Endodermal cell (in vitro differentiated cells): ENCODE results near the gene TRMT44. TPM values are rescaled to one million over a fixed set of nuclear protein-coding genes. Genes with fewer than 3 reads are reported as not detected.
A peak's percentile ranks its signal among the peaks of the same experiment; 100 is the strongest.

Experiments used
- DNase-seq: peaks from one replicate; pipeline ENCODE4 v3.0.0-alpha.2; 2017
- H3K27ac ChIP-seq: 2 replicates; pipeline ENCODE4 v1.5.1; 2013; ENCODE audit warnings: mild to moderate bottlenecking, low read depth, low read length, moderate library complexity
- H3K27me3 ChIP-seq: 2 replicates; pipeline ENCODE4 v1.6.1; 2013; ENCODE audit warnings: mild to moderate bottlenecking, low read length, moderate library complexity; ENCODE audit not compliant: insufficient read depth, control insufficient read depth, poor library complexity, severe bottlenecking
- H3K36me3 ChIP-seq: 2 replicates; pipeline ENCODE4 v1.7.0; 2013; ENCODE audit warnings: mild to moderate bottlenecking, low read length, moderate library complexity; ENCODE audit not compliant: control insufficient read depth, insufficient read depth
- H3K4me1 ChIP-seq: one replicate; pipeline ENCODE4 v1.7.0; 2013; ENCODE audit warnings: low read length; ENCODE audit not compliant: control insufficient read depth, insufficient read depth
- H3K4me3 ChIP-seq: 2 replicates; pipeline ENCODE4 v1.5.1; 2013; ENCODE audit warnings: mild to moderate bottlenecking, low read length, moderate library complexity
- H3K9ac ChIP-seq: 2 replicates; pipeline ENCODE4 v1.6.1; 2013; ENCODE audit warnings: mild to moderate bottlenecking, low read length, moderate library complexity; ENCODE audit not compliant: poor library complexity, severe bottlenecking; ENCODE audit errors: extremely low read depth
- H3K9me3 ChIP-seq: 2 replicates; pipeline ENCODE4 v1.6.1; 2013; ENCODE audit warnings: mild to moderate bottlenecking, low read length, moderate library complexity; ENCODE audit not compliant: control insufficient read depth
- H3K27ac Mint-ChIP-seq: 2 replicates; pipeline ENCODE4 v1.8.0; 2020; ENCODE audit warnings: mixed read lengths
- H3K27me3 Mint-ChIP-seq: 2 replicates; pipeline ENCODE4 v1.8.0; 2021; ENCODE audit warnings: mild to moderate bottlenecking, mixed read lengths; ENCODE audit not compliant: insufficient read depth
- H3K36me3 Mint-ChIP-seq: 2 replicates; pipeline ENCODE4 v1.8.0; 2020; ENCODE audit warnings: low read depth, mixed read lengths
- H3K4me1 Mint-ChIP-seq: 2 replicates; pipeline ENCODE4 v1.8.0; 2020; ENCODE audit warnings: mixed read lengths
- H3K4me3 Mint-ChIP-seq: 2 replicates; pipeline ENCODE4 v1.8.0; 2020; ENCODE audit warnings: mild to moderate bottlenecking, moderate library complexity, mixed read lengths
- H3K9me3 Mint-ChIP-seq: 2 replicates; pipeline ENCODE4 v1.8.0; 2020; ENCODE audit warnings: mild to moderate bottlenecking, mixed read lengths
- CTCF ChIP-seq: fragments of 200-600 bp; sonication (generic); conservative IDR thresholded peaks from 2 replicates; pipeline ENCODE4 v1.5.0; 2021; ENCODE audit warnings: antibody characterized with exemption, mild to moderate bottlenecking
- WGBS, 2 experiments: methylation state at CpG; one replicate each; pipeline versions ENCODE4 v1.1.5 to v1.1.7; 2013; ENCODE audit warnings: missing lambda C conversion rate in 2 of 2, mixed read lengths in 1 of 2; ENCODE audit not compliant: insufficient coverage in 1 of 2, insufficient read length in 1 of 2; 5-methylcytosine and 5-hydroxymethylcytosine counted together
- total RNA-seq, 2 donors: library from RNA; stranded (reverse); fragmentation: NEBNext Ultra II Directional in 1 of 2; extraction: Animal tissue kit (Norgen Biotek cat#: 25700) in 1 of 2; gene quantifications; 2 replicates in 1 of 2; 3 replicates in 1 of 2; pipeline ENCODE4 v1.2.1, GENCODE V29; 2021

TRMT44 gene
- total RNA-seq, 2 donors from 2014 or later, result 45.9 to 114 TPM

- Histone ChIP-seq H3K9me3 (peaks cover 65% of the 10 kb centered on the region), H3K36me3 (peaks cover 4% of the 10 kb centered on the region), H3K27ac (no peak overlapping the region), H3K4me3 (peak overlapping the region; percentile 80), H3K9ac (no peak overlapping the region), H3K4me1 (peaks cover 2% of the 10 kb centered on the region), H3K27me3 (no peaks in the 10 kb centered on the region)
- no peak overlapping the region for H3K4me3 Mint-ChIP-seq
- whole genome bisulfite sequencing, 2 experiments, result 97 to 98% methylated on average over 4 to 5 of the region's 5 CpGs
- H3K9me3 Mint-ChIP-seq, result peaks cover 74% of the 10 kb centered on the region
- H3K27ac Mint-ChIP-seq, result no peak overlapping the region
- TF ChIP-seq CTCF, result no peak
- no peak for DNase-seq
- H3K36me3 Mint-ChIP-seq, result peaks cover 37% of the 10 kb centered on the region
- H3K4me1 Mint-ChIP-seq, result peaks cover 18% of the 10 kb centered on the region
- no peaks in the 10 kb centered on the region for H3K27me3 Mint-ChIP-seq
These were observed 7.4 kb upstream of the TRMT44 start for GRCh38 chr4:8433136-8433535.

- peaks cover 80% of the 10 kb centered on the region for H3K9me3 Mint-ChIP-seq
These were observed 6.1 kb upstream of the TRMT44 start for GRCh38 chr4:8434251-8435073.

GRCh38 chr4:8435656-8436121 is 4.9 kb upstream of the TRMT44 start:
- Histone ChIP-seq H3K27me3 (no peaks in the 10 kb centered on the region), H3K4me1 (peaks cover 2% of the 10 kb centered on the region), H3K27ac (no peak overlapping the region), H3K9me3 (peaks cover 72% of the 10 kb centered on the region), H3K36me3 (peaks cover 14% of the 10 kb centered on the region), H3K9ac (peak overlapping the region; percentile 63), H3K4me3 (peak overlapping the region; percentile 80)
- peaks cover 81% of the 10 kb centered on the region for H3K9me3 Mint-ChIP-seq
- no peaks in the 10 kb centered on the region for H3K27me3 Mint-ChIP-seq
- H3K4me1 Mint-ChIP-seq, result peaks cover 7% of the 10 kb centered on the region
- H3K4me3 Mint-ChIP-seq, result peak overlapping the region; percentile 42
- H3K27ac Mint-ChIP-seq, result no peak overlapping the region
- TF ChIP-seq CTCF, result no peak
- H3K36me3 Mint-ChIP-seq, result peaks cover 41% of the 10 kb centered on the region
- 58 to 78% methylated on average over 3 to 5 of the region's 5 CpGs for WGBS, 2 experiments
- peak; percentile 53 for DNase-seq

More at GRCh38 chr4:8434251-8435073, 6.1 kb upstream of the TRMT44 start:
- TF ChIP-seq CTCF, result no peak
- H3K27me3 ChIP-seq, result no peaks in the 10 kb centered on the region
- peaks cover 2% of the 10 kb centered on the region for H3K4me1 ChIP-seq
- DNase-seq, result no peak
- no peak overlapping the region for H3K9ac ChIP-seq
- Mint-ChIP-seq H3K4me3 (peak overlapping the region; percentile 42), H3K27ac (no peak overlapping the region), H3K27me3 (no peaks in the 10 kb centered on the region), H3K36me3 (peaks cover 43% of the 10 kb centered on the region), H3K4me1 (peaks cover 13% of the 10 kb centered on the region)
- H3K4me3 ChIP-seq, result peak overlapping the region; percentile 80
- WGBS, 2 experiments, result 85 to 89% methylated on average over 19 to 20 of the region's 21 CpGs
- H3K36me3 ChIP-seq, result peaks cover 14% of the 10 kb centered on the region
- H3K9me3 ChIP-seq, result peaks cover 78% of the 10 kb centered on the region
- no peak overlapping the region for H3K27ac ChIP-seq
